Parathyroid adenoma (tissue), 2 donors: ENCODE measurements around the gene CASKIN2.

ENCODE experiments used
- H2AFZ ChIP-seq: fragments of 300-600 bp; sonication (generic); one replicate; pipeline ENCODE4 v1.7.0; 2017; ENCODE audit warnings: antibody characterized with exemption, mild to moderate bottlenecking
- H3K27ac ChIP-seq: fragments of 300-600 bp; sonication (generic); one replicate; pipeline ENCODE4 v1.7.0; 2017
- H3K27me3 ChIP-seq: fragments of 300-600 bp; sonication (generic); one replicate; pipeline ENCODE4 v1.7.0; 2017; ENCODE audit warnings: low read length; ENCODE audit not compliant: control insufficient read depth, insufficient read depth
- H3K36me3 ChIP-seq: fragments of 300-600 bp; sonication (generic); one replicate; pipeline ENCODE4 v1.7.0; 2017; ENCODE audit warnings: low read length; ENCODE audit not compliant: control insufficient read depth, insufficient read depth
- H3K4me1 ChIP-seq: fragments of 300-600 bp; sonication (generic); one replicate; pipeline ENCODE4 v1.7.0; 2017; ENCODE audit warnings: control low read depth
- H3K4me2 ChIP-seq: fragments of 300-600 bp; sonication (generic); one replicate; pipeline ENCODE4 v1.7.0; 2017; ENCODE audit warnings: low read length
- H3K4me3 ChIP-seq: fragments of 300-600 bp; sonication (generic); one replicate; pipeline ENCODE4 v1.7.0; 2017; ENCODE audit warnings: low read depth, low read length
- H3K79me2 ChIP-seq: fragments of 300-600 bp; sonication (generic); one replicate; pipeline ENCODE4 v1.7.0; 2017; ENCODE audit warnings: control low read depth
- H3K9ac ChIP-seq: fragments of 300-600 bp; sonication (generic); one replicate; pipeline ENCODE4 v1.7.0; 2017; ENCODE audit warnings: mild to moderate bottlenecking
- H3K9me3 ChIP-seq: fragments of 300-600 bp; sonication (generic); one replicate; pipeline ENCODE4 v1.7.0; 2017; ENCODE audit warnings: low read length; ENCODE audit not compliant: control insufficient read depth
- TF ChIP-seq, protein P1 (sequence below): fragments of 300-600 bp; sonication (generic); IDR thresholded peaks from one replicate; pipeline ENCODE4 v1.7.0; 2017; ENCODE audit warnings: antibody characterized with exemption, mild to moderate bottlenecking
- donor health status: primary hyperparathyroidism.

CASKIN2 gene

DNA sequence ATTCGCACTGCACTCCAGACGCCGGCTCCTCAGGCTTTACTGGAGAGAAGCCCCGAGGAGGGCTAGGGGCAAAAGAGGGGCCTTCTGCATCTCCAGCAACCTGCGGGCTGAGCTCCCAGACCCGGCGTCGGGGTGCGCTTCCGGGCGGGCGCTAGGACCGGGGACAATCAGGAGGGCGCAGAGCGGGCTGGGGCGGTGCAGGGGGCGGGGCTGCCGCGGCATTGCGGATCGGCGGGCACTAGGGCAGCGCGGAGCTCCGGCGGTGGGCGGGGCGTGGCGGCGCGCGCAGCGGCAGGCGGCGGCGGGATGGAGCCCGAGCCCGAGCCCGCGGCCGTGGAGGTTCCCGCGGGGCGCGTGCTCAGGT lies 900 bp upstream of the CASKIN2 start, which contains the start of gene TSEN54:
TSEN54 (plus strand) TSS at position 274 of the 364 bp plus-strand sequence; CDS start at position 307, 33 bp downstream.
- Histone ChIP-seq H3K79me2 (peaks cover 2% of the 10 kb centered on the region), H3K36me3 (no peaks in the 10 kb centered on the region), H3K27me3 (no peaks in the 10 kb centered on the region), H3K9me3 (no peaks in the 10 kb centered on the region), H3K27ac (peak within 1 kb of the TSS; percentile 89), H3K9ac (peak within 1 kb of the TSS; percentile 84), H2AFZ (peak within 1 kb of the TSS; percentile 100), H3K4me1 (peaks cover 8% of the 10 kb centered on the region), H3K4me3 (peak within 1 kb of the TSS; percentile 70), H3K4me2 (peak within 1 kb of the TSS; percentile 88)
- TF ChIP-seq, protein P1, sequence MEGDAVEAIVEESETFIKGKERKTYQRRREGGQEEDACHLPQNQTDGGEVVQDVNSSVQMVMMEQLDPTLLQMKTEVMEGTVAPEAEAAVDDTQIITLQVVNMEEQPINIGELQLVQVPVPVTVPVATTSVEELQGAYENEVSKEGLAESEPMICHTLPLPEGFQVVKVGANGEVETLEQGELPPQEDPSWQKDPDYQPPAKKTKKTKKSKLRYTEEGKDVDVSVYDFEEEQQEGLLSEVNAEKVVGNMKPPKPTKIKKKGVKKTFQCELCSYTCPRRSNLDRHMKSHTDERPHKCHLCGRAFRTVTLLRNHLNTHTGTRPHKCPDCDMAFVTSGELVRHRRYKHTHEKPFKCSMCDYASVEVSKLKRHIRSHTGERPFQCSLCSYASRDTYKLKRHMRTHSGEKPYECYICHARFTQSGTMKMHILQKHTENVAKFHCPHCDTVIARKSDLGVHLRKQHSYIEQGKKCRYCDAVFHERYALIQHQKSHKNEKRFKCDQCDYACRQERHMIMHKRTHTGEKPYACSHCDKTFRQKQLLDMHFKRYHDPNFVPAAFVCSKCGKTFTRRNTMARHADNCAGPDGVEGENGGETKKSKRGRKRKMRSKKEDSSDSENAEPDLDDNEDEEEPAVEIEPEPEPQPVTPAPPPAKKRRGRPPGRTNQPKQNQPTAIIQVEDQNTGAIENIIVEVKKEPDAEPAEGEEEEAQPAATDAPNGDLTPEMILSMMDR, result no peak

DNA sequence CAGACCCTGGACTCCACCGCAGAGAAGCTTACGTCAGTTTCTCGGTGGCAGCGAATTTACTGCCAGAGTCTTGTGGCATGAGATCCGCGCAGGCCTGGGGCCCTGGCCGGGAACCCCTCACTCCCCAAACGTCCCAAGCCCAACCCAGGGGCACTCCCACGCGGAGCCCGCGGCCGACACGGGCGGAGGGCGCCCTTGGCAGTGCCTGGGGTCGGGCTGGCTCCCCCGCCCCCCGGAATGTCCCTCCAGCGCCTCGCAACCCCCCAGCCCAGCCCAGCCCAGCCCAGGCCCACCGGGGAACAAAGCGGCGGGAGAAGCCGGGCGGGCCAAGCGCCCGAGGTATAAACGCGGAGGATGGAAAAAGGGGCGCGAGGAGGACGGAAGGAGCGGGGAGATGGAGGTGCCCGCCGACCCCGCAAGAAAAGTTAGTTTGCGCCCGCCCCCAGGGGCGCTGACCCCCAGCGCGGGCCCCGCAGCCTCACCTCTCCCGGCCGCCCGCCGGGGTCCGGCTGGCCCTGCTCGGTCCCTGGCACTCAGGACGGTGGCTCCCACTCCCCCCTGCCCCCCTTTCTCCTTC lies 330 bp downstream of the CASKIN2 start:
- peak overlapping the region; percentile 85 for H3K4me2 ChIP-seq
- H2AFZ ChIP-seq, result peak overlapping the region; percentile 100
- H3K4me3 ChIP-seq, result peak overlapping the region; percentile 70
- peaks cover 8% of the 10 kb centered on the region for H3K4me1 ChIP-seq
- peaks cover 2% of the 10 kb centered on the region for H3K79me2 ChIP-seq
- TF ChIP-seq, protein P1, result no peak
- H3K36me3 ChIP-seq, result no peaks in the 10 kb centered on the region
- no peaks in the 10 kb centered on the region for H3K27me3 ChIP-seq
- H3K27ac ChIP-seq, result peak overlapping the region; percentile 89
- H3K9me3 ChIP-seq, result no peaks in the 10 kb centered on the region
- peak overlapping the region; percentile 56 for H3K9ac ChIP-seq

DNA sequence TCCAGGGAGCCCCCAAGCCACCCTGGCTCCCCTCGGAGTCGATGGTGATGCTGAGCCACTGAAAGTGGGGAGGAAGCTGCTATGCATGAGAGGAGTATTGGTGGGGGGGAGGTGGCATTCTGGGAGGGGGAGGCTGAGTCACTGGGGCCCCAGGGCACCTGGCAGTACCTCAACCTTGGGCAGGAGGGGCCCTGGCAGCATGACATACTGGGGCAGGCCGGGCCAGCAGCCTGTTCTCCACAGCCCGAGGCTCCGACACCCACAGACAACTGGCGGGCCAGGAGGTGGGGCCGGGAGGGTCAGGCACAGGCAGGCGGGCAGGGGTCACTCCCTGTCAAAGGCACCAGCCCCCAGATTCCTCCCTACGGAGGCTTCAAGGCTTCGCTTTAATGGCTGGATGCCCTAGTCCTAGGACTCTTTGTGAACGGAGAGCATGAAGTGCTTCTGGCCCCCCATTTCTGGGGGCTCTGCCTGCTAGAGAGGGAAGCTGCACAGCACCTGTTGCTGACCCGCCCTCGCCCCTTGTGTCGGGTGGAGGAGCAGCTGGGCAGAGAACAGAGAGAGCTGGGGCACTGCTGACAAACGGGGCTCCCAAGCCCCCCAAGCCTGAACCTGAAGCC lies 928 bp downstream of the CASKIN2 start:
- Histone ChIP-seq H2AFZ (peak overlapping the region; percentile 100), H3K4me1 (peaks cover 8% of the 10 kb centered on the region), H3K27me3 (no peaks in the 10 kb centered on the region), H3K4me2 (peak overlapping the region; percentile 85), H3K36me3 (no peaks in the 10 kb centered on the region), H3K9ac (no peak overlapping the region), H3K79me2 (peaks cover 2% of the 10 kb centered on the region), H3K4me3 (peak overlapping the region; percentile 70), H3K27ac (peak overlapping the region; percentile 89), H3K9me3 (no peaks in the 10 kb centered on the region)
- TF ChIP-seq, protein P1, result no peak

DNA sequence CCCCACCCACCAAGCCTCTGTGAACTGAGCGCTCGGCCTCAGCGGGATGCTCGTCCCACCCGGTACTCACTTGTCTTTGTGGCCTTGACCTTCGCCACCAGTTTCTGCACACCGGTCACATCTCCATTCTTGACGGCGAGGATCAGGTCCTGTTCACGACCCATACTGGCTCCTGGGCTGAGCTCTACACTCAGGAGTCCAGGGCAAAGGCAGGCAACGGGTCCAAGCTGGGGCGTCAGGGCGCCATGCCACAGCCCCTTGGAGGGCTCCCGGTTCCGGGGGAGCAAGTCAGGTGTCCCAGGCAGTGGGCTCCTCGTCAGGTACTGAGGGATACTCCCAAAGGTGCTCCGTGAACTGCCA lies 1.7 kb downstream of the CASKIN2 start:
- peak overlapping the region; percentile 70 for H3K4me3 ChIP-seq
- peak overlapping the region; percentile 89 for H3K27ac ChIP-seq
- H3K79me2 ChIP-seq, result peaks cover 2% of the 10 kb centered on the region
- TF ChIP-seq, protein P1, result no peak
- peak overlapping the region; percentile 85 for H3K4me2 ChIP-seq
- no peaks in the 10 kb centered on the region for H3K27me3 ChIP-seq
- no peaks in the 10 kb centered on the region for H3K36me3 ChIP-seq
- no peak overlapping the region for H3K9ac ChIP-seq
- peaks cover 14% of the 10 kb centered on the region for H3K4me1 ChIP-seq
- H3K9me3 ChIP-seq, result no peaks in the 10 kb centered on the region
- H2AFZ ChIP-seq, result no peak overlapping the region
